ENCODE measurements around the gene SUSD4.

SUSD4 gene

GRCh38 chr1:223315665-223316064 lies 48.3 kb downstream of the SUSD4 start:
- TF ChIP-seq CTCF (IDR thresholded peaks at IDR 0.05; ENCODE audit: control insufficient read depth, extremely low read depth, insufficient read depth): no peak
- no peak overlapping the region for H3K4me3 ChIP-seq (ENCODE audit: low read depth, low read length)

GRCh38 chr1:223313415-223313754 lies 50.6 kb downstream of the SUSD4 start:
- H3K4me3 ChIP-seq (ENCODE audit: low read depth, low read length): no peak overlapping the region
- TF ChIP-seq CTCF (IDR thresholded peaks at IDR 0.05; ENCODE audit: control insufficient read depth, extremely low read depth, insufficient read depth): no peak
- no peak for DNase-seq (ENCODE audit: low read depth)

More at GRCh38 chr1:223315665-223316064, 48.3 kb downstream of the SUSD4 start:
- DNase-seq (ENCODE audit: low read depth): no peak

- DNase-seq (ENCODE audit: low read depth): no peak
- no peak overlapping the region for H3K4me3 ChIP-seq (ENCODE audit: low read depth, low read length)
- TF ChIP-seq CTCF (IDR thresholded peaks at IDR 0.05; ENCODE audit: control insufficient read depth, extremely low read depth, insufficient read depth): no peak
These were observed 51.1 kb downstream of the SUSD4 start for GRCh38 chr1:223312705-223313414.

DNA sequence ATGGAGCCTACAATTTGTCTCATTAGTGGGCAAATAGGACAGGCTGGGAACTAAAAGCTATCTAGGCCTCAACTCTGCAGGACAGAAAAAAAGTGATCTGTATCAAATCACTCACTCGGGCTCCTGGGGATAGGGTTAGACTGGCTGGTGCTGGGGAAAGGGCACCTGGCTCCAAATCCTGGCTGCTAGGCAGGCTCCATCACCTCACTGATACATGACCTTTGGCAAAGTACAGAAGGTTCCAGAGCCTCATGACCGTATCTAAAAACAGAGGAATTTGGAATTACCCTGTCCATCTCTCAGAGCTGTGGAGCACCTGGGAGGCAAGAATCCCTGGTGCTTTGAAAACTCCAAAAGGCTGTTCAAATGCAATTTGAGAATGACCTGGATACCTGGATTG lies 51.7 kb downstream of the SUSD4 start:
- H3K4me3 ChIP-seq (ENCODE audit: low read depth, low read length): no peak overlapping the region
- no peak for DNase-seq (ENCODE audit: low read depth)
- no peak for TF ChIP-seq CTCF (IDR thresholded peaks at IDR 0.05; ENCODE audit: control insufficient read depth, extremely low read depth, insufficient read depth)

GRCh38 chr1:223311826-223312225 lies 52.1 kb downstream of the SUSD4 start:
- H3K4me3 ChIP-seq (ENCODE audit: low read depth, low read length): no peak overlapping the region
- DNase-seq (ENCODE audit: low read depth): no peak
- TF ChIP-seq CTCF (IDR thresholded peaks at IDR 0.05; ENCODE audit: control insufficient read depth, extremely low read depth, insufficient read depth): no peak

GRCh38 chr1:223308136-223308535 lies 55.8 kb downstream of the SUSD4 start:
- DNase-seq (ENCODE audit: low read depth): no peak
- TF ChIP-seq CTCF (IDR thresholded peaks at IDR 0.05; ENCODE audit: control insufficient read depth, extremely low read depth, insufficient read depth): no peak
- H3K4me3 ChIP-seq (ENCODE audit: low read depth, low read length): no peak overlapping the region

- no peak overlapping the region for H3K4me3 ChIP-seq (ENCODE audit: low read depth, low read length)
- no peak for TF ChIP-seq CTCF (IDR thresholded peaks at IDR 0.05; ENCODE audit: control insufficient read depth, extremely low read depth, insufficient read depth)
- DNase-seq (ENCODE audit: low read depth): no peak
These were observed 56.4 kb downstream of the SUSD4 start for GRCh38 chr1:223307544-223307943.

Measured in LNCaP clone FGC (cell line).